IMR-90 (cell line): ENCODE measurements around the gene GMEB2. TPM values are rescaled to one million over a fixed set of nuclear protein-coding genes. Genes with fewer than 3 reads are reported as not detected.

Experiments
- ATAC-seq: fragments of 200-7000 bp; cut with Tn5 transposase; 2 replicates; pipeline ENCODE4 v1.9.1; 2020; ENCODE audit warnings: low read depth, mild to moderate bottlenecking, moderate library complexity
- BruUV-seq: library from RNA; stranded (reverse); fragments of 400-500 nt; replicated peaks from 2 replicates; lab custom pipeline; 2021; lab: Mats Ljungman, UMichigan
- CTCF ChIA-PET: fragments of 300-600 bp; formaldehyde crosslinking; extraction: SDS; loops from one replicate; lab custom pipeline; 2021; ENCODE audit warnings: antibody characterized with exemption; lab: Yijun Ruan, JAX
- POLR2A ChIA-PET: fragments of 300-600 bp; sonication (Branson Sonifier 250); formaldehyde crosslinking; loops from one replicate; lab custom pipeline; 2022; ENCODE audit warnings: antibody characterized with exemption; ENCODE audit not compliant: unreplicated experiment; lab: Charles Lee
- DNase-seq: peaks from one replicate; pipeline ENCODE4 v3.0.0; 2013
- H2AFZ ChIP-seq: replicated peaks from 2 replicates; pipeline ENCODE3; 2013; ENCODE audit warnings: low read length, mild to moderate bottlenecking; ENCODE audit not compliant: poor library complexity
- H2AK5ac ChIP-seq: 2 replicates; pipeline ENCODE4 v1.6.1; 2013; ENCODE audit warnings: low read depth, low read length, inconsistent platforms
- H2AK9ac ChIP-seq: replicated peaks from 2 replicates; pipeline ENCODE3; 2013; ENCODE audit warnings: mild to moderate bottlenecking, low read depth, low read length, moderate library complexity; ENCODE audit not compliant: poor library complexity
- H2BK120ac ChIP-seq: 2 replicates; pipeline ENCODE4 v1.6.1; 2013; ENCODE audit warnings: low read depth, low read length, inconsistent platforms
- H2BK15ac ChIP-seq: 3 replicates; pipeline ENCODE4 v1.6.1; 2013; ENCODE audit warnings: low read depth, low read length, inconsistent platforms
- H2BK20ac ChIP-seq: 2 replicates; pipeline ENCODE4 v1.6.1; 2013; ENCODE audit warnings: low read depth, mild to moderate bottlenecking, inconsistent platforms, low read length, moderate library complexity
- H2BK5ac ChIP-seq: 2 replicates; pipeline ENCODE4 v1.6.1; 2013; ENCODE audit warnings: mild to moderate bottlenecking, low read depth, low read length, inconsistent platforms; ENCODE audit not compliant: poor library complexity, severe bottlenecking
- H3K14ac ChIP-seq: replicated peaks from 2 replicates; pipeline ENCODE4 v1.6.1; 2013; ENCODE audit warnings: low read depth, low read length, inconsistent platforms
- H3K18ac ChIP-seq: 2 replicates; pipeline ENCODE4 v1.6.1; 2013; ENCODE audit warnings: low read depth, low read length, control low read depth
- H3K23ac ChIP-seq: 2 replicates; pipeline ENCODE4 v1.6.1; 2013; ENCODE audit warnings: low read depth, low read length, inconsistent platforms
- H3K27ac ChIP-seq: 2 replicates; pipeline ENCODE4 v1.5.1; 2013; ENCODE audit warnings: mild to moderate bottlenecking, control low read depth, low read length; ENCODE audit not compliant: insufficient read depth
- H3K27me3 ChIP-seq: 2 replicates; pipeline ENCODE4 v1.6.1; 2013; ENCODE audit warnings: low read length; ENCODE audit not compliant: control insufficient read depth, insufficient read depth
- H3K36me3 ChIP-seq: 2 replicates; pipeline ENCODE4 v1.6.1; 2013; ENCODE audit warnings: low read length, mixed read lengths; ENCODE audit not compliant: control insufficient read depth, insufficient read depth
- H3K4ac ChIP-seq: 2 replicates; pipeline ENCODE4 v1.6.1; 2013; ENCODE audit warnings: low read depth, low read length, inconsistent platforms
- H3K4me1 ChIP-seq: 2 replicates; pipeline ENCODE4 v1.6.1; 2013; ENCODE audit warnings: low read length, mixed read lengths; ENCODE audit not compliant: control insufficient read depth, insufficient read depth
- H3K4me2 ChIP-seq: 2 replicates; pipeline ENCODE4 v1.6.1; 2013; ENCODE audit warnings: low read depth, mild to moderate bottlenecking, control low read depth, low read length, moderate library complexity
- H3K4me3 ChIP-seq: 2 replicates; pipeline ENCODE4 v1.5.1; 2013; ENCODE audit warnings: low read depth, mild to moderate bottlenecking, control low read depth, low read length, moderate library complexity; ENCODE audit not compliant: insufficient read depth
- H3K56ac ChIP-seq: 2 replicates; pipeline ENCODE4 v1.6.1; 2013; ENCODE audit warnings: low read length, inconsistent platforms; ENCODE audit not compliant: insufficient read depth; ENCODE audit errors: extremely low read depth
- H3K79me1 ChIP-seq, 2 experiments: 2 replicates each; pipeline ENCODE4 v1.6.1; 2013; ENCODE audit warnings: low read length in 2 of 2, inconsistent platforms in 1 of 2, low read depth in 1 of 2
- H3K9ac ChIP-seq: 2 replicates; pipeline ENCODE4 v1.6.1; 2013; ENCODE audit warnings: low read depth, low read length, control low read depth
- H3K9me1 ChIP-seq: 2 replicates; pipeline ENCODE4 v1.6.1; 2013; ENCODE audit warnings: low read length, inconsistent platforms; ENCODE audit not compliant: insufficient read depth
- H3K9me3 ChIP-seq: 2 replicates; pipeline ENCODE4 v1.6.1; 2013; ENCODE audit warnings: low read length; ENCODE audit not compliant: control insufficient read depth, insufficient read depth
- H4K20me1 ChIP-seq: 2 replicates; pipeline ENCODE4 v1.6.1; 2013; ENCODE audit warnings: low read length, inconsistent platforms; ENCODE audit not compliant: insufficient read depth
- H4K5ac ChIP-seq: 2 replicates; pipeline ENCODE4 v1.6.1; 2013; ENCODE audit warnings: mild to moderate bottlenecking, low read depth, low read length, control low read depth
- H4K8ac ChIP-seq, 2 experiments: 2 replicates each; pipeline ENCODE4 v1.6.1; 2013; ENCODE audit warnings: low read depth in 2 of 2, low read length in 2 of 2, control low read depth in 1 of 2, inconsistent platforms in 1 of 2
- H4K91ac ChIP-seq: 2 replicates; pipeline ENCODE4 v1.6.1; 2013; ENCODE audit warnings: low read depth, low read length, inconsistent platforms; ENCODE audit not compliant: insufficient read depth
- CEBPB ChIP-seq: IDR thresholded peaks from 2 replicates; pipeline ENCODE4 v1.6.1; 2012; ENCODE audit warnings: low read depth, low read length, improper control_type of control experiment
- CHD1 ChIP-seq: IDR thresholded peaks from 2 replicates; pipeline ENCODE4 v1.6.1; 2012; ENCODE audit warnings: low read depth, low read length, improper control_type of control experiment
- ELK1 ChIP-seq: fragments of 150-350 bp; IDR thresholded peaks from 2 replicates; pipeline ENCODE4 v1.6.1; 2016; ENCODE audit warnings: low read depth, mild to moderate bottlenecking, low read length, moderate library complexity, borderline replicate concordance
- FOS ChIP-seq: fragments of 150-350 bp; IDR thresholded peaks from 2 replicates; pipeline ENCODE4 v1.6.1; 2016; ENCODE audit warnings: low read depth, low read length
- MAFK ChIP-seq: IDR thresholded peaks from 2 replicates; pipeline ENCODE4 v1.6.1; 2012; ENCODE audit warnings: low read depth, low read length, improper control_type of control experiment
- MAZ ChIP-seq: IDR thresholded peaks from 2 replicates; pipeline ENCODE4 v1.6.1; 2012; ENCODE audit warnings: low read depth, mild to moderate bottlenecking, low read length, improper control_type of control experiment, moderate library complexity, borderline replicate concordance
- MXI1 ChIP-seq: IDR thresholded peaks from 2 replicates; pipeline ENCODE4 v1.6.1; 2012; ENCODE audit warnings: low read depth, mild to moderate bottlenecking, low read length, moderate library complexity, borderline replicate concordance
- NFE2L2 ChIP-seq: fragments of 150-350 bp; IDR thresholded peaks from 2 replicates; pipeline ENCODE4 v1.6.1; 2016; ENCODE audit warnings: low read depth, mild to moderate bottlenecking, low read length
- POLR2A ChIP-seq: IDR thresholded peaks from 2 replicates; pipeline ENCODE4 v1.6.1; 2012; ENCODE audit warnings: mild to moderate bottlenecking, low read depth, low read length
- RAD21 ChIP-seq: IDR thresholded peaks from 2 replicates; pipeline ENCODE4 v1.6.1; 2012; ENCODE audit warnings: low read length, improper control_type of control experiment
- RCOR1 ChIP-seq: IDR thresholded peaks from 2 replicates; pipeline ENCODE4 v1.6.1; 2012; ENCODE audit warnings: mild to moderate bottlenecking, low read length, improper control_type of control experiment; ENCODE audit not compliant: insufficient replicate concordance
- RFX5 ChIP-seq: IDR thresholded peaks from 2 replicates; pipeline ENCODE4 v1.8.0; 2012; ENCODE audit warnings: low read depth, mild to moderate bottlenecking, low read length, moderate library complexity
- WGBS, 2 experiments: methylation state at CpG; one replicate each; pipeline versions ENCODE4 v1.1.5 to v1.1.7; 2013; ENCODE audit warnings: missing lambda C conversion rate in 2 of 2; ENCODE audit not compliant: insufficient read length in 1 of 2; ENCODE audit errors: extremely low coverage in 2 of 2; 5-methylcytosine and 5-hydroxymethylcytosine counted together
- dilution Hi-C: fragments of 300-500 bp; cut with HindIII; formaldehyde crosslinking; loops from one replicate; pipeline ENCODE4 v1.14.3; 2018; ENCODE audit warnings: low sequenced_read_pairs; ENCODE audit not compliant: unreplicated experiment
- in situ Hi-C: fragments of 300-500 bp; cut with MboI; formaldehyde crosslinking; loops from 3 replicates; pipeline ENCODE4 v1.14.3; 2019; ENCODE audit warnings: low sequenced_read_pairs, inconsistent platforms, mixed read lengths
- intact Hi-C: fragments of 100-400 bp; cut with micrococcal nuclease; formaldehyde crosslinking; loops from 2 replicates; pipeline ENCODE4 v1.10.0; 2022
- polyA plus RNA-seq, 3 experiments: library from polyadenylated mRNA; depleted of rRNA; stranded (reverse); fragments of >200 nt; gene quantifications; 2 replicates each; pipeline ENCODE4 v1.2.3, GENCODE V29; 2012; ENCODE audit warnings: low replicate concordance in 1 of 3
- total RNA-seq: library from RNA; depleted of rRNA; stranded (reverse); fragments of >200 nt; gene quantifications from 2 replicates; pipeline ENCODE4 v1.2.3, GENCODE V29; 2012
- TF ChIP-seq, protein P1 (sequence below): fragments of 150-350 bp; IDR thresholded peaks from 2 replicates; pipeline ENCODE4 v1.6.1; 2017; ENCODE audit warnings: mild to moderate bottlenecking, antibody characterized with exemption, low read length, low read depth
- TF ChIP-seq, protein P2 (sequence below): conservative IDR thresholded peaks from 2 replicates; pipeline ENCODE4 v1.5.1; 2012; ENCODE audit warnings: mild to moderate bottlenecking, low read depth, low read length, improper control_type of control experiment

GMEB2 gene
- total and polyA plus RNA-seq, 2 of the 4 experiments (the other 2 are of a cell fraction) = 5.0 to 10.0 TPM

- H4K91ac ChIP-seq = no peak overlapping the region
- H2AFZ ChIP-seq = no peak overlapping the region
- peak overlapping the region; percentile 42 for H2AK9ac ChIP-seq
- no peak overlapping the region for H3K18ac ChIP-seq
- no peak overlapping the region for H2BK20ac ChIP-seq
- H3K9ac ChIP-seq = no peak overlapping the region
- no peak overlapping the region for H2BK5ac ChIP-seq
- no peak overlapping the region for H3K27ac ChIP-seq
- no peaks in the 10 kb centered on the region for H3K79me1 ChIP-seq
- no peak overlapping the region for H2BK120ac ChIP-seq
- no peak overlapping the region for H4K8ac ChIP-seq
- ChIA-PET POLR2A (no interaction called here), CTCF (no interaction called here)
- no peak overlapping the region for H3K23ac ChIP-seq
- H3K4me3 ChIP-seq = no peak overlapping the region
- no peak for ATAC-seq
- H2BK15ac ChIP-seq = no peak overlapping the region
- intact Hi-C loops (no loop called here), in situ Hi-C loops (no loop called here), dilution Hi-C loops (no loop called here)
- H3K9me3 ChIP-seq = no peaks in the 10 kb centered on the region
- H3K4ac ChIP-seq = no peak overlapping the region
- 90% methylated on average over 21 of the region's 22 CpGs; no CpG with 5 or more reads in 1 of the 2 experiments for WGBS, 2 experiments
- no peak overlapping the region for H2AK5ac ChIP-seq
- H3K56ac ChIP-seq = no peak overlapping the region
- no peaks in the 10 kb centered on the region for H3K4me1 ChIP-seq
- no peaks in the 10 kb centered on the region for H3K27me3 ChIP-seq
- no peaks in the 10 kb centered on the region for H4K20me1 ChIP-seq
- peaks cover 50% of the 10 kb centered on the region for H3K36me3 ChIP-seq
- no peak overlapping the region for H4K5ac ChIP-seq
- TF ChIP-seq, protein P1, sequence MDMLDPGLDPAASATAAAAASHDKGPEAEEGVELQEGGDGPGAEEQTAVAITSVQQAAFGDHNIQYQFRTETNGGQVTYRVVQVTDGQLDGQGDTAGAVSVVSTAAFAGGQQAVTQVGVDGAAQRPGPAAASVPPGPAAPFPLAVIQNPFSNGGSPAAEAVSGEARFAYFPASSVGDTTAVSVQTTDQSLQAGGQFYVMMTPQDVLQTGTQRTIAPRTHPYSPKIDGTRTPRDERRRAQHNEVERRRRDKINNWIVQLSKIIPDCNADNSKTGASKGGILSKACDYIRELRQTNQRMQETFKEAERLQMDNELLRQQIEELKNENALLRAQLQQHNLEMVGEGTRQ = no peak
- TF ChIP-seq RCOR1 = no peak
- no peak for TF ChIP-seq FOS
- TF ChIP-seq MAZ = no peak
- no peak for TF ChIP-seq RAD21
- no peak for TF ChIP-seq MXI1
- no peak for TF ChIP-seq MAFK
- no peak for TF ChIP-seq NFE2L2
- TF ChIP-seq CEBPB = no peak
- TF ChIP-seq RFX5 = no peak
- TF ChIP-seq POLR2A = no peak
- TF ChIP-seq, protein P2, sequence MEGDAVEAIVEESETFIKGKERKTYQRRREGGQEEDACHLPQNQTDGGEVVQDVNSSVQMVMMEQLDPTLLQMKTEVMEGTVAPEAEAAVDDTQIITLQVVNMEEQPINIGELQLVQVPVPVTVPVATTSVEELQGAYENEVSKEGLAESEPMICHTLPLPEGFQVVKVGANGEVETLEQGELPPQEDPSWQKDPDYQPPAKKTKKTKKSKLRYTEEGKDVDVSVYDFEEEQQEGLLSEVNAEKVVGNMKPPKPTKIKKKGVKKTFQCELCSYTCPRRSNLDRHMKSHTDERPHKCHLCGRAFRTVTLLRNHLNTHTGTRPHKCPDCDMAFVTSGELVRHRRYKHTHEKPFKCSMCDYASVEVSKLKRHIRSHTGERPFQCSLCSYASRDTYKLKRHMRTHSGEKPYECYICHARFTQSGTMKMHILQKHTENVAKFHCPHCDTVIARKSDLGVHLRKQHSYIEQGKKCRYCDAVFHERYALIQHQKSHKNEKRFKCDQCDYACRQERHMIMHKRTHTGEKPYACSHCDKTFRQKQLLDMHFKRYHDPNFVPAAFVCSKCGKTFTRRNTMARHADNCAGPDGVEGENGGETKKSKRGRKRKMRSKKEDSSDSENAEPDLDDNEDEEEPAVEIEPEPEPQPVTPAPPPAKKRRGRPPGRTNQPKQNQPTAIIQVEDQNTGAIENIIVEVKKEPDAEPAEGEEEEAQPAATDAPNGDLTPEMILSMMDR = no peak
- TF ChIP-seq CHD1 = no peak
- no peak for TF ChIP-seq ELK1
- no TSS peak for BruUV-seq
- no peak overlapping the region for H3K14ac ChIP-seq
- no peaks in the 10 kb centered on the region for H3K9me1 ChIP-seq
- no peak for DNase-seq
- H3K4me2 ChIP-seq = no peak overlapping the region
These were observed 59.8 kb downstream of the GMEB2 start for GRCh38 chr20:63567136-63567385.
